Measurements from ENCODE around the gene PCDHB13. TPM values are rescaled to one million over a fixed set of nuclear protein-coding genes. Genes with fewer than 3 reads are reported as not detected.

The PCDHB13 gene
- total RNA-seq, 1 donor from 2014 or later, result 2.8 TPM

DNA sequence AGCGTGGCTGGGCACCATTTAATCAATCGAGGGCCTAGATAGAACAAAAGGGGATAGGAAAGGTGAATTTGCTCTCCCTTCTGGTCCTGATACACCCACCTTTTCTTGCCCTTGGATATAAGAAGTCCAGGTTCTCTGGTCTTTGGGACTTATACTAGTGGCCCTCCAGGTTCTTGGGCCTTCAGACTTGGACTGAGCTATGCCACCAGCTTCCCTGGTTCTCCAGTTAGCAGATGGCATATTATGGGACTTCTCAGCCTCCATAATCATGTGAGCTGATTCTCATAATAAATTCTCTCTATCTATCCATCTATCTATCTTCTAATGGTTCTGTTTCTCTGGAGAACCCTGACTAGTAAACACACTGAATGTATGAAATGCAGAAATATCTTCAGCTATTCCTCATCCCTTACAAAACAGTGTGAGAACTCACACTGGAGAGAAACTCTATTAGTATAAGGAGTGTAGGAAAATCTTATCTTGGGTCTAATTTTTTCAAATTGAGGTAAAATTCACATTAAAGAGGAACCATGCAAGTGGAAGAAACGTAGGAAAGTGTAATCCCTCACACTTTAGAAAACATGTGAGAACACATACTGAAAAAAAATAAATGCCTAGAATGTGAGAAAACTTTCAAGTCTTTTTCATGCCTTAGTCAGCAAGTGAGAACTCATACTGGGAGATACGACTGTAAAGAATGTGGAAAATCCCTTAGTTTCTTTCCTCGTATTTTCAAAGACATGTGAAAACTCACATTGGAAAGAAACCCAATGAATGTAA is 46.9 kb downstream of the PCDHB13 start:
- no peak for DNase-seq (ENCODE audit: low spot score)

DNA sequence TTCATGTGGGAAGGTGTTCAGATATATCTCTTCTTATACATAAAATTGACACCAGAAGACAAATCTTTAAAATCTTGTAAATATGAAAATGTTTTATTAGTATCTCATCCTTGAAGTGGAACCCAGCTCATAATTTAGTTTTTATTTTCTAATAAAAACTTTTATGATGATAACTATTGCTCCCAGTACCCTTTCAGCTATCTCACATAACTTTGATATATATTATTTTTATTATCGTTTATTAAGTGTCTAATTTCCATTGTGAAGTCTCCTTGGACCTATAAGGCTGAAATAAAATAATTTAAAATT is 47.5 kb downstream of the PCDHB13 start:
- no peak for DNase-seq (ENCODE audit: low spot score)

Other genes starting within 250 kb of the PCDHB13 start
- 1.1 TPM for gene PCDHAC2, start 247.4 kb upstream of the PCDHB13 start, total RNA-seq
- gene PCDHB1, start 162.5 kb upstream of the PCDHB13 start, total RNA-seq, result not detected
- gene PCDHB2, start 119.3 kb upstream of the PCDHB13 start, total RNA-seq, result 3.4 TPM
- gene PCDHB3, start 113.4 kb upstream of the PCDHB13 start, total RNA-seq, result 3.6 TPM
- gene PCDHB4, start 92.1 kb upstream of the PCDHB13 start, total RNA-seq, result 2.5 TPM
- gene PCDHB5, start 78.7 kb upstream of the PCDHB13 start, total RNA-seq, result 1.5 TPM
- gene PCDHB6, start 63.9 kb upstream of the PCDHB13 start, total RNA-seq, result 0.48 TPM
- gene PCDHB7, start 41.3 kb upstream of the PCDHB13 start, total RNA-seq, result 1.6 TPM
- gene PCDHB8, start 36.1 kb upstream of the PCDHB13 start, total RNA-seq, result 2.4 TPM
- gene PCDHB16, start 31.5 kb upstream of the PCDHB13 start, total RNA-seq, result 1.6 TPM
- 1.0 TPM for gene PCDHB9, start 26.8 kb upstream of the PCDHB13 start, total RNA-seq
- gene PCDHB10, start 21.6 kb upstream of the PCDHB13 start, total RNA-seq, result 1.4 TPM
- 2.0 TPM for gene PCDHB11, start 14.3 kb upstream of the PCDHB13 start, total RNA-seq
- gene PCDHB12, start 5.2 kb upstream of the PCDHB13 start, total RNA-seq, result 3.3 TPM
- gene PCDHB14, start 9.4 kb downstream of the PCDHB13 start, total RNA-seq, result 1.9 TPM
- 3.4 TPM for gene PCDHB15, start 31.5 kb downstream of the PCDHB13 start, total RNA-seq
- 0.61 TPM for gene SLC25A2, start 90.1 kb downstream of the PCDHB13 start, total RNA-seq
- gene TAF7, start 106.9 kb downstream of the PCDHB13 start, total RNA-seq, result 53.9 TPM
- gene PCDHGA1, start 116.6 kb downstream of the PCDHB13 start, total RNA-seq, result 0.48 TPM
- 3.7 TPM for gene PCDHGA2, start 124.8 kb downstream of the PCDHB13 start, total RNA-seq
- gene PCDHGA3, start 129.9 kb downstream of the PCDHB13 start, total RNA-seq, result 2.2 TPM
- gene PCDHGB1, start 136.2 kb downstream of the PCDHB13 start, total RNA-seq, result 1.3 TPM
- gene PCDHGA4, start 141.1 kb downstream of the PCDHB13 start, total RNA-seq, result 4.7 TPM
- gene PCDHGB2, start 146.1 kb downstream of the PCDHB13 start, total RNA-seq, result 3.1 TPM
- gene PCDHGA5, start 150.2 kb downstream of the PCDHB13 start, total RNA-seq, result 2.7 TPM
- gene PCDHGB3, start 156.3 kb downstream of the PCDHB13 start, total RNA-seq, result 2.7 TPM
- 3.1 TPM for gene PCDHGA6, start 160.0 kb downstream of the PCDHB13 start, total RNA-seq
- gene PCDHGA7, start 168.8 kb downstream of the PCDHB13 start, total RNA-seq, result 1.9 TPM
- gene PCDHGB4, start 173.8 kb downstream of the PCDHB13 start, total RNA-seq, result 3.2 TPM
- gene PCDHGA8, start 178.7 kb downstream of the PCDHB13 start, total RNA-seq, result 0.87 TPM
- 5.9 TPM for gene PCDHGB5, start 184.0 kb downstream of the PCDHB13 start, total RNA-seq
- gene PCDHGA9, start 188.9 kb downstream of the PCDHB13 start, total RNA-seq, result 3.9 TPM
- gene PCDHGB6, start 194.1 kb downstream of the PCDHB13 start, total RNA-seq, result 5.3 TPM
- gene PCDHGA10, start 199.1 kb downstream of the PCDHB13 start, total RNA-seq, result 4.2 TPM
- 8.1 TPM for gene PCDHGB7, start 203.8 kb downstream of the PCDHB13 start, total RNA-seq
- gene PCDHGA11, start 207.1 kb downstream of the PCDHB13 start, total RNA-seq, result 3.1 TPM
- 4.6 TPM for gene PCDHGA12, start 216.6 kb downstream of the PCDHB13 start, total RNA-seq

Data from mesenteric fat pad (tissue), 1 donor.